CD4-positive, alpha-beta T cell treated with Interleukin-17A for 1 hour (primary cell): ENCODE measurements around the gene CEP295NL.
A peak's percentile ranks its signal among the peaks of the same experiment; 100 is the strongest.
"Not testable (repeated sequence)": the region's sequence is repeated elsewhere in the genome, so short reads cannot be mapped to it uniquely, and the experiment has no call there.

ENCODE experiments used
- DNase-seq: peaks from one replicate; pipeline ENCODE4 v3.0.0-alpha.2; 2020

Gene CEP295NL

DNA sequence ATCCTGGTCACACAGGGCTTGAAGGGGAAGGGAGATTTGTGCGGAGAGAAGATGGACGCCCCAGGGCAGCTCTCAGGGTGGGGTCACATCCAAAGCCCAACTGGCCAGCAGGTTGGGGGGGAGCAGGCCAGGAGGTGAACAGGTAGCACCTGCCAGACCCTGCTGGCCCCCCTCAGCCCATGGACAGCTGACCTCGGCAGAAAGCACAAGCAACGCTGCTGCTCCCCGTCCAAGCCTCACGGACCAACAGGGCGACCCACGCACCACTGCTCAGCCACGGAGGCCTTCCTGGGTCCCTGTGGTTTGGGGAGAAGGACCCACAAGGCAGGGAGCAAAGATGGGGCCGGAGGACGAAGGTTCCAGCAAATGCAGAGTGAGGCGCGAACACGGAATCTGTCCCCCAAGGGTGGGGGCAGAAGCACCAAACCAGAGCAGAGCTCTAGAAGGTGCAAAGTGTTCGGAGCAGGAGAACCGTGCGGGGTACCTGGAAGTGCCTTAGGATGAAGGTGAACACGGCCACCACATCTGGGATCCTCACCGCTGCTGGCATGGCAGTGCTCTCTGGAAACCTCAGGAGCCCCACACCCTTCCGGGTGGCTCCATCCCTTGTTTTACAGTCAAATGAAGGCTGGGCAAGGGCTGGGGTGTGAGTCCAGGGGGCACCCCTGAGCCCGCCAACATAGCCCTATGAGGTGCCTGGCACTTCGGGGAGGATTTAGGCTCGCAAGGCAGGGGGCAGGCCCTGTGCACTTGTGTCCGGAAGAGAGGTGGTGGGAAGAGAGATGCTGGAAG is 17.9 kb downstream of the CEP295NL start:
- no peak for DNase-seq

DNA sequence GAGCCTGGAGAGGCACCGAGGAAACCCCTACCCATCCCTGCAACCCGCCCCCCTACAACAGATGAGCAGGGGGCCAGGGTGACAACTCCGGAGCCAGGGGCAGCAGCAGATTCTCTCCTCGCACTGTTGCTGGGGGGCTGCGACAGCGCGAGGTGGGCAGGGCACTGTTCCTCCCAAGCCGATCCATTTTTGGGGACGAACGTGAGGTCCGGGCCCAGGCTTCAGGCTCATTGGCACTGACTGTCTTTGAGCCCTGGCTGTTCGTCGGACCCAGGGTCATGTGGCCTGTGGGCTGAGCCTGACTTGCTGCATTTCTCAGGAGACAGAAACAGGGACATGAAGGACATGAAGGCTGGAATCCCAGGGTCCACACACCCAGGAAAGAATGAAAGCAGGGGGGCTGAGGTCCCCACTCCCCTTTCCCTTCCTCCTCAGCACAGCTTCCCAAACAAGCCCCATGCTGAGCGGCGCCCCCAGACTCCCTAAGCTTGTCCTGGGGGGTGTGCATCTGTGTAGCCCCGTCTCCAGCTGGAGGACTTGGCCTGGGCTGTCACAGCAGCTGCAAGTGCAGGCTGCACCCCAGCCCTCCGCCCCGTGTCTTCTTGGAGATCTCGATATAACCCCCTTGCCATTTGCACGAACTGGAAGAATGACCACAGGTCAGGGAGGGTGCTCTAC is 18.7 kb downstream of the CEP295NL start:
- no peak for DNase-seq

DNA sequence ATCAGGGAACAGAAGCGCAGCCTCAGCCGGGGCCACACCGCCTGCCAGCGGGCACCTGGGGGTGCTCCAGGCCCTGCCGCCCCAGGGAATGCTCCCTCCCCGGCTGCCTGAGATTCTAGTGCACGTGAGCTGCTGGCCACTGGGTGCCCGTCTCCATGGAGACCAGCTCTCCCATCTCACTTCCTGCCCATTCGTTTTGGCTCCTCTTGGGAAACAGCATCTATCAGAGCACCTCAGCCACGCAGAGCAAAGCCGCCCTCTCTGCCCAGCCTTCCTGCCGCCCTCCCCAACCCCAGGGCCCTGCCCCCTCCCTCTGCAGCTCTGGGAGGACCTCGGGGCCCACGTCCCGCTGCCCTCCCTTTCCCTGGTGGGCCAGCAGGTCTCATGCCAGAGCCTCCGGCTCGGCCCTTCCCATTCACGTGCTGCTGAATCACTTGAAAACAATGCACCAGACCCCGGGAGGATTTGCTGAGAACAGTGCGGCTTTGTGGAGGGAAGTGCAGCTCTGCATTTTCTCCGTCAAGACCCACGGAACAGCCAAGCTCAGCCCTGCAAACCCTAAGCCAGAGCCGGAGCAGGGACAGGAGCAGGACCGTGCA is 19.4 kb downstream of the CEP295NL start:
- DNase-seq = no peak

DNA sequence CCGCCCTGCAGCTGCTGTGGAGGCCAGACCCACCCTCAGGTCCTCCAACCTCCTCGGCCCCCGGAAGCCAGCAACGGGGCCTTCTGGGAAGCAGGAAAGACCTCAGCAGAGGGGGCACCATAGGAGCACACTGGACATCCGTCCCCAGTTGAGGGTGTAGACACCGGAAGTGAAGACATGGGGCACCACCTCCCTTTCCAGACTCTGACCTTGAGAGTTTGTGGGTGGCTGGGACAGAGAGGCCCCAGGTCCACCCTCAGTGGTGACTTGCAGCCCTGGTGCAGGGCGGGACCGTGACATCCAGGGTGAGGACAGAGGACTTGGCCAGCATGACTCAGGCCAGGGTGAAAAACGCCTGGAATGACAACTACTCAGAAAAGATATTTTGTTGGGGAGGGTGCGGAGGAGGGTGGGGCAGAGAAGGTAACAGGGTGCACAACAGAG is 19.9 kb downstream of the CEP295NL start:
- DNase-seq = peak; percentile 14

DNA sequence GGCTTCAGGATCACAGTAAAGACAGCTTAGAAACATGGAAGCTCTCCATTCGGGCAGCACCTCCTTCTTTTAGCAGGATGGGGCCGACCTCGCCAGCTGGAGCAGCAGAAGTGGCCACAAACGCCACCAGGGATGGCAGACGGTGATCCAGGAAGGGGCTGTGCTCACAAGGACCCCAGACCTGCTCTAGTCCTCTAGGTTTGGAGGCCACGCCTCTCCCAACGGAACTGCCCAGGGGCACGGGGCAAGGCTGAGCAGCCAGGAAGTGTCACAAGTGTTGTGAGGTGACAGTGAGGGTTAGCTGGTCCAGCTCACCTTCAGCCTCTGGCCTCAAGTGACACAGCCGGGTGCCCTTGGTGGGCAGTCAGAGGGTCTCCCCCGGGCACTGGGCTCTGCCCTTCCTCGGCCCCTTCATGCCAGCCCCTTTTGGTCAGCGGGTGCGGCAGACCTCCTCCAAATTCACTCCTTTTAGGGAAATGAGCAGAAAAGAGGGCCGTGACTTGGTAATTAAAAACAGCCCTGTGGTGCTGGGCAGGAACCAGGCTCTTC is 20.4 kb downstream of the CEP295NL start:
- DNase-seq = no peak

DNA sequence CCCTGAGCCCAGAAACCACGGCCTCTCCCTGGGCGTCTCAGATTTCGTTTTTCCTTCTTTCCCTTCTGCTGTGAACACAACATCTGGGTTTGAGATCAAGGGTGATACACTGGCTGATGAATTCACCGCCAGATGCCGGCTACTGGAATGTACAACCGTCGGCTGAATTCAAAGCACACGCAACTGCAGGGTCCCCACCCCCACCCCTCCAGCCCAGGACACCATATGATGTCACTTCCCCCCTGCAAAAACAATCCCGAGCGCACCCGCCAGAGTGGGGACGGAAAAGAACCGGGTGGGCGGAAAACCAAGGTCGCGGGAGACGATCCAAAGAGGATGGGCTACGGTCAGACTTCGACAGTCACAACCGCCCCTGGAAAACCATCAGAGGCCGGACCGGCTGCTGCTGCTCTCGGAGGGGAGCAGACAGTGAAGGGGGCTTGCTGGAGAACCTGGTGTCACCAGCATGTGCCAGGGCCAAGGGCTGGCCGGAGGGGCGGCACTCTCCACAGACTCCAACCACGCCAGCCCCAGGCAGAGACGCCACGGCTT is 23.3 kb downstream of the CEP295NL start:
- peak; percentile 39 for DNase-seq

DNA sequence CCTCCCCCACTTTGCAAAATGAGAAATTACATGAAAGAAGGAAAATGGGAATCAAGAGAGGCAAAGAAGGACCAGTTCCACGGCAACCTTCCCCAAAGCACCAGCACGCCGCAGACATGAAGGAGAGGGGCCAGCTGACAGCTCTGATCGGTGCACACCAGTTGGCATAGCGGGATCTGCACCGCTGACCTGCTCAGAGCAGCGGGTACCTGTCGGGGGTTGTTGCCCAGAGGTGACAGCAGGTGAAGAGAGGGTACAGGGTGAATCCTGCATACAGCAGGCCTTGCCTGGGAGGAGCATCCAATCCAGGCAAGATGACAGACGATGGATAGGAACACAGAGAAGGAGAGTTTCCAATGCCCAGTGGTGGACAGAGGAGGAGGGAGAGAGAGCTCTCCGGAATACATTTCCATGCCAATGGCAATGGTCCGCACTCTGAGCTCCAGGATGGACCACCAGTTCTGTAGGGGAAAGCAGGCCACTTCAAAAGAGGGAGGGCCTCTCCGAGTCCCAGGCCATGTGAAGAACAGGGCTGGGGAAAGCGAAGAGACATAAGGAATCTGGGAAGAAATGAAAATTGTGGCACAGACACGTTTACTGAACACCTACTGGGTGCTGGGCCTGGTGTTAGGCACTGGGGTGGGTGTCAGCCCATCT is 24.0 kb downstream of the CEP295NL start:
- DNase-seq = no peak

DNA sequence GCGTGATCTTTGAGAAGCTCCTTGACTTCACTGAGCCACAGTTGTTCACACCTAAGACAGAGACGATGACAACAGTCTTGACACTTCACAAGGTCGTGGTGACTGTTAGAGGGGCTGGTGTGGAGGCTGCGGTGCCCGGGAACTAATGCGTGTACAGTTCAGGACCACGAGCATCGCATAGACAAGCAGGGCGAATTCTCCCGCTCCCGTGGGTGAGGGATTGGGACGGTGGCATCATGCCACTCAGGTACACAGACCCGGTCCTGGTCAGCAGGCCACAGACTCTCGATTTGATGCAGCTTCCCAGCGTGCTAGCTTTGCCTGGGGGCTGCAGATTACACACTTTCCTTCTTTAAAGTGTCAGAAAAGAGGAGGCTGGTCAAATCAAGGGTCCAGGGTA is 24.7 kb downstream of the CEP295NL start:
- DNase-seq = no peak

DNA sequence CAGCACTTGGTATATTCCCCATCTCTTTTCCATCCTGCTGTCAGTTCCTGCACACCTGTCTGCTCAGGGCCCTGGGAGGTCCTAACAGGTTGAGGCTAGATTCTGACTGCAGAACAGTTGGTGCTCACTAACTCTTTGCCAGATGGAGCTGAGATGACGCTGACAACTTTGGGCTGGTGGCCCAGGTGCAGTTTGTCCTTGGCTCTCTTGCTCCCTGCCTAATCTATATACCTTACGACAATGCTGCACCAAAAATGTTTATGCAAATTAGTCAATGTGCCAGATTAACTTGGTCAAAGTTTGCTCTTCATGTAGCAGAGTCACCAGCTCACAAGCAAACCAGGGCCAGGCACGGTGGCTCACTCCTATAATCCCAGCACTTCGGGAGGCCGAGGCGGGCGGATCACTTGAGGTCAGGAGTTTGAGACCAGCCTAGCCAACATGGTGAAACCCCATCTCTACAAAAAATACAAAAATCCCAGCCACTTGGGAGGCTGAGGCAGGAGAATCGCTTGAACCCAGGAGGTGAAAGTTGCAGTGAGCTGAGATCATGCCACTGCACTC is 26.0 kb downstream of the CEP295NL start:
- DNase-seq = not testable (repeated sequence)

DNA sequence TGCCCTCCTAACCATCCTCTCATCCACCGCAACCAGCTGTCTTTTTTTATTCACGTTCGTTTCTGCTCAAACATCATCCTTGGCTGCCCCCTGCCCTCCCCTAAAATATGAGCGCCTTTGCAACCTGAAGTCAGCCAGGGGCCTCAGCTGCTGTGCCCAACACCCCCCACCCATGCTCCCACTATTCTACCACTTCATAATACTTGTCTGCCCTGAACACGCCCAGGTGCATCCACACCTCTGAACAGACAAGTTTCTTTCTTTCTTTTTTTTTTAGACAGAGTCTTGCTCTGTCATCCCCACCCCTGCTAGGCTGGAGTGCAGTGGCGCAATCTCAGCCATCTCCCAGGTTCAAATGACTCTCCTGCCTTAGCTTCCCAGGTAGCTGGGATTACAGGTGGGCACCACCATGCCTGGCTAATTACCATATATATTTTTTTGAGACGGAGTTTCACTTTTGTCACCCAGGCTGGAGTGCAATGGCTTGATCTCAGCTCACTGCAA is 26.9 kb downstream of the CEP295NL start:
- no peak for DNase-seq

DNA sequence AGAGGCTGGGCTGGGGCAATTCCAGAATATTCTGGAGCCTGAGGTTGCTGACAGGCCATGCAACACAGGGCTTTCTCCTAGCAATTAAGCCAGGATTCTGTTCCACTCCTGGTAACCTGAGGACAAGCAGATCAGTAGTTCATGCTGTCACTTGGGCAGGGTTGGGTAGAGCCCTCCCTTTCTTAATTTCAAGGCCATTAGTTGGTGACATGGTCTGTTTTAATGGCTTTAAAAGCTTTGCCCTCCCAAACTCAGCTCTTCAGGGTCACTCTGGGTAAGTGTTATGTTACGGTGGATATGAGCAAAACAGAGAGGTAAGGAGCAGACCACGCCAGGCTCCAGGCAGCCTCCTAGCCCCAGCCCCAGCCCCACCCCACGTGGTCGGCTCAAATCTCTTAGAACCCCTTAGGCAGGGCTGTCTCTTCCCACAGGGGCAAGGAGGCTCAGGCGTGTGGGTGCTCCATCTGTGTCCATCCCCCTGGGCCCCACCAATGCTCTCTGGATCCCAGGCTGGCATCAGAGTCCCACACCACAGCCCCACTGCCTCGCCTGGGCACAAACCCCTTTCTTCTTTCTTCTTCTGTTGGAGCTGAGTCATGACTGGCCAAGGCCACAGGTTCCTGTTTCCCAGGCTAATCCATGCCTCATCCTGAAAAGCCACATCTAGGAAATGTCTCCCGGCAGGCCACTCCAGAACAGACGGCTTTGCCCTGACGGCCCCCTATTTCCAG is 27.5 kb downstream of the CEP295NL start:
- no peak for DNase-seq

DNA sequence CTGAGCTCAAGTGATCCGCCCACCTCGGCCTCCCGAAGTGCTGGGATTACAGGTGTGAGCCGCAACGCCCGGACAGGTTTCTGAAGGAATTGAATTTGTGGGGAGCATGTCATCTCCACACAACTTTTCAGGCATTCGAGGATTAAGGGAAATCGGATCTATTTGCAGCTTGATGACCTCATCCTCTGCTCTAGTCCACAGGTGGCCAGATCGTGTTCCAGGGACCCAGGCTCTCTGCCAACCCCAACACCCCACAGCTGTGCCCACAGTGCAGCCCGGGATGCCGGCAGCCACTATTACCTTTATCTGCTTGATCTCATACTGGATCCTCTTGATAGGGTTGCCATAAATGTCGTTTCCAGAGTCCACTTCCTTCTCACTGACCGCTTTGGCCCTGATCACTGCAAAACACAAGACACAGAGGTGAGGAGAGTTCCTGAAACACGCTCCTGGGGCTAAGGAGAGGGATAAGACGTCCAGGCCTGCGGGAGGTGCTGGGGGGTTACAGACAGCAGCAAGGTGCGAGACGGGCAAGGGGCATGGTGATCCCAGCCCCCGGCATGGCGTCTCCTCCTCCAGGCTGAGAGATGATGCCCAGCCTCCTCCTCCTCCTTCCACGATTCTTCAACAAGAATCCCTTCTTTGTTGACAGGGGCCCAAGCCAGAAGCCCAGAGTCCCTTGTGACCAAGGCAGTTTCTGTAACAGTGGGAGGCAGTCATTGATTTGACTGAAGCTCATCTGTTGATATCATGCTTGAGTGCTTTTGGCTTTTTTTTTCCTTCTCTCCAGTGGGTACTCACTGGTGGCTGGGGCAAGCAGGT is 29.3 kb downstream of the CEP295NL start:
- DNase-seq = no peak

DNA sequence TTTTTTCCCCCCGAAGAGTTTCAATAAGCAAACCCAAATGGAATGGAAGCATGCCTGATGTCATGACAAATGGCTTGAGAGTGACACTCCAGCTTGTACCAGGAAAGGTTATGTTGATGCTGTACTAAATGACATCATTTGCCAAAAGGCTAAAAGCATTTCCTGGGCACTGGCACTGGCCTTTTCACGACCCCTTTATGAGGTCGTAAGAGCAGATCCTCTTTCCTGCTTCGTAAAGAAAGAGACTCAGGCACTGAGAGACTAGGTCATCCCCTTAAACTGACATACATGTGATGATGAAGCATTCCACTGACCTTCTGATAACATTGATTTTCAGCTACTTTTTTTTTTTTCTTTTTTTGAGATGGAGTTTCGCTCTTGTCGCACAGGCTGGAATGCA is 30.5 kb downstream of the CEP295NL start:
- DNase-seq = no peak

DNA sequence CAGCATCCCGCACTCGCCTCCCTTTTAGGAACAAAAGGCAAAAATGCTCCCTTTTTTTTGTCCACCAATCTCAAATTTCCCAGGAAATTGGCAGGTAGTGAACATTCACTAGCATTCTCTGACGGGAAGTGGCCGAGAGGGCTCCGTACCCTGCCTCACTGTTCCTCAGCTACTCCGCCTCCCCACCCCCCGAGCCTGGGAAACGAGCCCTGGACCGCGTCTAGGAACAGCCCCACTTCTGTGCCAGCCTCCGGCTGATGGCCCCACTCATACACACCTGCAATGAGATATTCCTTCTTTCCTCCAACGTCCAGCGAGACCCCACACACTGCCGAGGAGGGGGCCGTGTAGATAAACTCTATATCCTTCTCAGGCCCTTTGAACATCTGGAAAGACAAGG is 32.4 kb downstream of the CEP295NL start:
- no peak for DNase-seq

DNA sequence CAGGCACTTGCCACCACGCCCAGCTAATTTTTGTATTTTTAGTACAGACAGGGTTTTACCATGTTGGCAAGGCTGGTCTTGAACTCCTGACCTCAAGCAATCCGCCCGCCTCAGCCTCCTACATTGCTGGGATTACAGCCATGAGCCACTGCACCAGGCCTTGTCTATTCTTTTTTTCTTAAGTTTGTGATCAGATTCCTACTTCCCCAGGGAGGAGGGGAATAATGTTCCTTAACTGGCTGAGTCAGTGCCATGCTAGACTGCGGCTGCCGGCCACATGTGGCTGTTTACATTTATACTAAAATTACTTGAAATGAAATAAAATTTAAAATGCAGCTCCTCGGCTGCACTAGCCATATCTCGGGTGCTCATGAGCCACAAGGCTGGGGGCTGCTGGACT is 34.6 kb downstream of the CEP295NL start:
- DNase-seq = no peak

DNA sequence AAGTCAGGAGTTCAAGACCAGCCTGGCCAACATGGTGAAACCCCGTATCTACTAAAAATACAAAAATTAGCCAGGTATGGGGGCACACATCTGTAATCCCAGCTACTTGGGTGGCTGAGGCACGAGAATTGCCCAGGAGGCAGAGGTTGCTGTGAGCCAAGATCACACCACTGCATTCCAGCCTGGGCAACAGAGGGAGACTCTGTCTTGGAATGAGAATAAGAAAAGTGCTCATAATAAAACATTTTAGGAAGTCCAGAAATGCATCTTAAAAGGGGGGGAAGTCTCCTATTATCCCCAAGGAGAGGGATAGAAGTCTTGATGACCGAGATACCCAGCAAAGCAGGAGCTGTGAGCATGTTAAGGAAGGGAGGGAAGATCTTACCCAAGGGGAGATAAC is 36.0 kb downstream of the CEP295NL start:
- DNase-seq = not testable (repeated sequence)

DNA sequence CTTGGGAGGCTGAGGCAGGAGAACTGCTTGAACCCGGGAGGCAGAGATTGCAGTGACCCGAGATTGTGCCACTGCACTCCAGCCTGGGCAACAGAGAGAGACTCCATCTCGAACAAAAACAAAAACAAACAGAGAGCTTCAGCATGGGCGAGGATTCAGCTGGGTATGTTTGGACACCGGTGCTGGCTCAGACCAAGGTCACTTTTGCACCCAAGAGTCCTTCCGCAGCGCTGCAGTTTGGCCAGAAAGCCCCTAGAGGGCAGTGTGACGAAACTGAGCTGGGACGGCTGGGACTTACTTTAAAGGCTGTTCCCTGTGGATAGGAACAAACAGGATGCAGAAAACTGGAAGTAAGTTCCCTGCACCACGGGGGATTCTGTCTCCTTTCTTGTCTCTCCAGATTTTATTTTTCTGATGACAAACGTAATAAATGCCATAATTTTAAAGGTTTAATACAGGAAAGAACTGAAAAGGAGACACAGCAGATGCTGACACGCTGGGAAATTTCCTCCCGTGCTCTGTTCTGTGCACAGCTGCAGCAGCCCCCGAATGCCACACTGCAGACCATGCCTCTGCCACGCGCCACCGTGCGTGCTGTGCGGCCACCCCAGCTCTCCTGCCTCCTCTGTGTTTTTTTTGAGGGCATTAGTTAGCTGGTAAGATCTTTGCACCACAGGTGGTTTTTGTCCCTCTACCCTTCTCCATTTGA is 37.2 kb downstream of the CEP295NL start:
- DNase-seq = peak; percentile 67

DNA sequence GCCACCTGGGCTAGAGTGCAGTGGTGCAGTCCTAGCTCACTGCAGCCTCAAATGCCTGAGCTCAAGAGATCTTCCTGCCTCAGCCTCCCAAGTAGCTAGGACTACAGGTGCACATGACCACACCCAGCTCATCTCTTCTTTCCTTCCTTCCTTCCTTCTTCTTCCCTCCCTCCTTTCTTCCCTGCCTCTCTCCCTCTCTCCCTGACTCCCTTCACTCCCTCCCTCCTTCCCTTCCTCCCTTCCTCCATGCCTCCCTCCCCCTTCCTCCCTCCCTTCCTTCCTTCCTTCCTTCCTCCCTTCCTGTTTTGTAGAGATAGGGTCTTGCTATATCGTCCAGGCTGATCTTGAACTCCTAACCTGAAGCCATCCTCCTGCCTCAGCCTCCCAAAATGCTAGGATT is 38.9 kb downstream of the CEP295NL start:
- DNase-seq = no peak

DNA sequence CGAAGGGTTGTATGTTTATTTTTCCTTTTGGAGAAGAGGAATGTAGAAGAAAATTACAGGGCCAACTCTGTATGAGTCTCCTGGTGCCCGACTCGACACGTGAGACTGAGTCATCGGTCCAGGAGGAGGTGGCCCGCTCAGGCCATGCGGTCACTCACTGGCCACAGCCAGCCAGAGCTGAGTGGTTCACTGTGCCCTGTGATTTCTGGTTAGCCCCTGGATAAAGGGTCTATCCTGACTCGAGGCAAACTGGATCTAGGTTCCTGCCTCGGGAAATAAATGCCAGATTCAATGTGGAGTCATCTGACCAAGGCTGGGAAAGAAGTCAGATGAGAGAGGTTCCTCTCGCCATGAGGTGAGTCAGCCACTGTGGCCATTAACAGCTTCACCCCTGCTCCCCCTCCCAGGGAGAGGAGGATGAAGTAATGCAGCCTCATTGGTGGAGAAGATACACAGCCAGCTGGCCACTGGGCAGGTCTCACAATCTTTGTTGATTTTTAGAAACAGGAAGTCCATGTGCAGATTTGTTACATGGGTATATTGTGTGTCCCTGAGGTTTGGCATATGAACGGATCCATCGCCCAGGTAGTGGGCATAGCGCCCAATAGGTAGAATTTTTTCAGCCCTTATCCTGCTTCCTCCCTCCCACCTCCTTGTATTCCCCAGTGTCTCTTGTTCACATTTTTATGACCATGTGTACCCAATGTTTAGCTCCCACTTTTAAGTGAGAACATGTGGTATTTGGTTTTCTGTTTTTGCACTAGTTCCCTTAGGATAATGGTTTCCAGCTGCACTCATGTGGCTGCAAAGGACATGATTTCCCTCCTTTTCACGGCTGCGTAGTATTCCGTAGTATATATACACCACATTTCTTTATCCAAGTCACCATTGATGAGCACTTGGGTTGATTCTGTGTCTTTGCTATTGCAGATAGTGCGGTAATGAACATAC is 40.7 kb downstream of the CEP295NL start:
- no peak for DNase-seq
